ENCODE measurements around the gene ATXN10.
"Not testable (repeated sequence)": the region's sequence is repeated elsewhere in the genome, so short reads cannot be mapped to it uniquely, and the experiment has no call there.

The ATXN10 gene

GRCh38 chr22:45671783-45672563, at the start of gene ATXN10:
Gene ATXN10 (plus strand): TSS chr22:45671834. CDS start chr22:45672064, 230 bp downstream.
- DNase-seq: peak; percentile 75

GRCh38 chr22:45621836-45622600, 49.6 kb upstream of the ATXN10 start:
- DNase-seq: no peak

- DNase-seq: not testable (repeated sequence)
Observed at GRCh38 chr22:45623464-45624145, 48.0 kb upstream of the ATXN10 start.

- no peak for DNase-seq
Observed at GRCh38 chr22:45626198-45626651, 45.4 kb upstream of the ATXN10 start.

GRCh38 chr22:45627489-45628233, 44.0 kb upstream of the ATXN10 start:
- no peak for DNase-seq

- DNase-seq: no peak
Observed at GRCh38 chr22:45628515-45628914, 43.1 kb upstream of the ATXN10 start.

- DNase-seq: no peak
Observed at GRCh38 chr22:45629469-45630089, 42.1 kb upstream of the ATXN10 start.

- no peak for DNase-seq
Observed at GRCh38 chr22:45630436-45630835, 41.2 kb upstream of the ATXN10 start.

GRCh38 chr22:45631140-45631840, 40.3 kb upstream of the ATXN10 start:
- no peak for DNase-seq

GRCh38 chr22:45631841-45632238, 39.8 kb upstream of the ATXN10 start:
- no peak for DNase-seq

- DNase-seq: no peak
Observed at GRCh38 chr22:45632791-45633515, 38.7 kb upstream of the ATXN10 start.

- no peak for DNase-seq
Observed at GRCh38 chr22:45636683-45637082, 35.0 kb upstream of the ATXN10 start.

- no peak for DNase-seq
Observed at GRCh38 chr22:45638197-45638596, 33.4 kb upstream of the ATXN10 start.

GRCh38 chr22:45638834-45639746, 32.5 kb upstream of the ATXN10 start:
- DNase-seq: no peak

GRCh38 chr22:45639747-45640102, 31.9 kb upstream of the ATXN10 start:
- no peak for DNase-seq

- no peak for DNase-seq
Observed at GRCh38 chr22:45640291-45640940, 31.2 kb upstream of the ATXN10 start.

- no peak for DNase-seq
Observed at GRCh38 chr22:45640941-45641621, 30.6 kb upstream of the ATXN10 start.

GRCh38 chr22:45642986-45643385, 28.6 kb upstream of the ATXN10 start:
- DNase-seq: no peak

- DNase-seq: no peak
Observed at GRCh38 chr22:45644714-45645113, 26.9 kb upstream of the ATXN10 start.

All from stimulated activated CD4-positive, alpha-beta T cell treated with anti-CD3 and anti-CD28 coated beads, Interleukin-12 subunit alpha, Interleukin-12 subunit beta, amount 100 ng/mL, for 4 hours (primary cell).